ENCODE measurements around the gene FNDC3B. TPM values are rescaled to one million over a fixed set of nuclear protein-coding genes. Genes with fewer than 3 reads are reported as not detected.
"Not testable (repeated sequence)": the region's sequence is repeated elsewhere in the genome, so short reads cannot be mapped to it uniquely, and the experiment has no call there.

FNDC3B gene
- total RNA-seq, 4 donors from 2014 or later, result 59.8 to 72.6 (median 65.6) TPM

- no peak overlapping the region for H3K27ac ChIP-seq (replicated peaks in 1 of 4)
- peaks cover 30 to 44% (median 38%) of the 10 kb centered on the region in 4 donors for H3K4me1 ChIP-seq
- no peaks in the 10 kb centered on the region for H3K27me3 ChIP-seq
- intact Hi-C loops (cut with DNase I), result no loop called here
- no peaks in the 10 kb centered on the region for H3K36me3 ChIP-seq
- 87% methylated on average over 4 of the region's 4 CpGs for WGBS
- no peak overlapping the region for H3K4me3 ChIP-seq
- TF ChIP-seq POLR2A (IDR thresholded peaks at IDR 0.05; ENCODE audit: low read depth) (no peak), POLR2AphosphoS5 (IDR thresholded peaks at IDR 0.05) (no peak), CTCF (IDR thresholded peaks at IDR 0.05) (no peak), EP300 (IDR thresholded peaks at IDR 0.05) (no peak)
- no peaks in the 10 kb centered on the region for H3K9me3 ChIP-seq
- DNase-seq (ENCODE audit: extremely low spot score), result no peak
Observed at GRCh38 chr3:172090035-172090434, 50.7 kb downstream of the FNDC3B start.

GRCh38 chr3:172092658-172093057, 53.3 kb downstream of the FNDC3B start:
- peaks cover 40 to 60% (median 48%) of the 10 kb centered on the region in 4 donors for H3K4me1 ChIP-seq
- intact Hi-C loops (cut with DNase I), result no loop called here
- H3K27me3 ChIP-seq, result no peaks in the 10 kb centered on the region
- no peak overlapping the region for H3K4me3 ChIP-seq
- H3K9me3 ChIP-seq, result no peaks in the 10 kb centered on the region
- H3K36me3 ChIP-seq, result no peaks in the 10 kb centered on the region
- DNase-seq (ENCODE audit: extremely low spot score), result no peak
- TF ChIP-seq POLR2A (IDR thresholded peaks at IDR 0.05; ENCODE audit: low read depth) (no peak), POLR2AphosphoS5 (IDR thresholded peaks at IDR 0.05) (no peak), CTCF (IDR thresholded peaks at IDR 0.05) (no peak)
- WGBS, result 97% methylated on average over 5 of the region's 5 CpGs
- no peak overlapping the region for H3K27ac ChIP-seq (replicated peaks in 1 of 4)

- H3K27me3 ChIP-seq; H3K9me3 ChIP-seq; H3K27ac ChIP-seq (replicated peaks in 1 of 4); H3K4me3 ChIP-seq; H3K36me3 ChIP-seq; intact Hi-C loops (cut with DNase I); DNase-seq (ENCODE audit: extremely low spot score): not testable (repeated sequence)
- H3K4me1 ChIP-seq, result peaks cover 45 to 62% (median 53%) of the 10 kb centered on the region in 4 donors
- WGBS, result 89% methylated on average over 11 of the region's 13 CpGs
Observed at GRCh38 chr3:172093581-172094443, 54.4 kb downstream of the FNDC3B start.

GRCh38 chr3:172094621-172095557, 55.5 kb downstream of the FNDC3B start:
- no peak for DNase-seq (ENCODE audit: extremely low spot score)
- Histone ChIP-seq H3K9me3 (no peaks in the 10 kb centered on the region), H3K36me3 (no peaks in the 10 kb centered on the region), H3K27ac (replicated peaks in 1 of 4) (no peak overlapping the region), H3K27me3 (no peaks in the 10 kb centered on the region), H3K4me1 (peaks cover 55 to 63% (median 60%) of the 10 kb centered on the region in 4 donors), H3K4me3 (no peak overlapping the region)
- intact Hi-C loops (cut with DNase I), result no loop called here
- whole genome bisulfite sequencing, result 94% methylated on average over 7 of the region's 7 CpGs
- no peak for TF ChIP-seq POLR2A (IDR thresholded peaks at IDR 0.05; ENCODE audit: low read depth)
- no peak for TF ChIP-seq POLR2AphosphoS5 (IDR thresholded peaks at IDR 0.05)
- no peak for TF ChIP-seq CTCF (IDR thresholded peaks at IDR 0.05)
- TF ChIP-seq EP300 (IDR thresholded peaks at IDR 0.05), result no peak

- no peaks in the 10 kb centered on the region for H3K9me3 ChIP-seq
- peaks cover 43 to 72% (median 62%) of the 10 kb centered on the region in 4 donors for H3K4me1 ChIP-seq
- intact Hi-C loops (cut with DNase I), result no loop called here
- TF ChIP-seq EP300 (IDR thresholded peaks at IDR 0.05) (no peak), POLR2AphosphoS5 (IDR thresholded peaks at IDR 0.05) (no peak), POLR2A (IDR thresholded peaks at IDR 0.05; ENCODE audit: low read depth) (no peak), CTCF (IDR thresholded peaks at IDR 0.05) (no peak)
- H3K36me3 ChIP-seq, result no peaks in the 10 kb centered on the region
- WGBS, result 80% methylated on average over 3 of the region's 3 CpGs
- DNase-seq (ENCODE audit: extremely low spot score), result no peak
- H3K27me3 ChIP-seq, result no peaks in the 10 kb centered on the region
- H3K27ac ChIP-seq (replicated peaks in 1 of 4), result no peak overlapping the region
- H3K4me3 ChIP-seq, result no peak overlapping the region
Observed at GRCh38 chr3:172096881-172097420, 57.6 kb downstream of the FNDC3B start.

Measured in esophagus muscularis mucosa (tissue), 4 donors.